HG02571 (cell line): Measurements from ENCODE around the gene FRMD4B.

Experiments
- ATAC-seq: cut with Tn5 transposase; IDR thresholded peaks from one replicate; pipeline ENCODE4 v1.9.1; 2021; ENCODE audit warnings: mild to moderate bottlenecking, moderate library complexity; ENCODE audit not compliant: unreplicated experiment

The FRMD4B gene

DNA sequence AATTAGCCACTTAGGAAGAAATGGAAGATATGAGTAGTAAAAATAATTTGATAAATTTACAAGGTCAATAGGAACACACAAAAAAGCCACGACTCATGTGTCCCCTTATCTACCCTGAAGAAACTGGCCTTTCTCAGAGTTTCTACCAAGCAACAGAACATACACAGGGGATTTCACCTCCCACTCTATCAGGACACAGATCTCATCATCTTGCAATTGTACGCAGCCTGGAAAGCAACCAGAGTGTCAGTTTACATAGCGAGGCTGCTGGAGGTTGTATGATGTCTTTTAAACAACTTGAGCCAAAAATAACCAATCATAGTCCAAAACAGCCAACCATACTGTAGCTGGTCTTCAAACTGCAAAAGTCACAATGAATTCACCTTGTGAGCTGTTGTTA is 243.8 kb downstream of the FRMD4B start:
- no peak for ATAC-seq

DNA sequence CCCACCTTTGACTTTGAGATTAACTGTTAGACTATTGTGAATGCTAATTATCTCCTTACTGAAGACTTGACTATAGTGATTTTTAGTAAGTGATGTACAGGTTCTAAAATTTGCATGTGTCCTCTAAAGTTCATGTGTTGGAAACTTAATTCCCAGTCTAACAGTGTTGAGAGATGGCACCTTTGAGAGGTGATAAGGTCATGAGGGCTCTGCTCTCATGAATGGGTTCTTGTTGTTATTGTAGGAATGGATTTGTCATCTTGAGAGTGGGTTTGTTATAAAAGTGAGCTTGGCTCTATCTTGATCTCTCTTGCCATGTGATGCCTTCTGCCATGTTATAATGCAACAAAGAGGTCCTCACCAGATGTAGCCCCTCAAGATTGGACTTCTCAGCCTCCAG is 244.6 kb downstream of the FRMD4B start:
- no peak for ATAC-seq

DNA sequence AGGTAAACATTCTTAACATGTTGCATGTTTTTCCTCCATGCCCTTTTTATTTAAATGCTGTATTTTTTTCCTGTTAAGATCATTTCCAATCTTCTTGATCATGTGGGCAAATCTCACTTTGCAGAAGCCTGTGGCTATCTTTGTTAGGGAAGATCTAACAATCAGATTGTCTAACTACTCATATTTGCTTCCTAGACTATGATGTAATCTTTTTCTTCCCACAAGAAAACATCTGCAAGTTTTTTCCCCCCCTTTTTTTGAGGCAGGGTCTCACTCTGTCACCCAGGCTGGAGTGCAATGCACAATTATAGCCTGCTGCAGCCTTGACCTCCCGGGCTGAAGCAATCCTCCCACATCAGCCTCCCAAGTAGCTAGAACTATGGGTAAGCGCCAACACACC is 248.5 kb downstream of the FRMD4B start:
- no peak for ATAC-seq

DNA sequence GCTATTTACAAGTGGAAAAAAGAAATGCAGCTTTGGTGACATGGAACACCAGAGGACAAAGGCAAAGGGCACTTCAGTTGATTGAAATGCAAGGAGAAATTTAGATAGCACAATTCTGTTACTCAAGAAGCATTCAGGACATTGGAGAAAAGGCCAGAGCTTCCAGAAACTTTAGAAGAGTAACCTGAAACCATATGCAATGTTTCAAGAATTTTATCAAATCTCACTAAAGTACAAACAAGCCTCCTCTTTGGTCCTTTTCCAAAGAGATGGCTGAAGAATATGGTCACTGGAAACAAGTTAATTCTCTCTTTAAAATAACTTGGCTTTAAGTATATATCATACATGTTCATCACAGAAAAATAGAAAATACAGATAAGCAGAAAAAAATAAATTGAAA is 248.9 kb downstream of the FRMD4B start:
- ATAC-seq, result no peak

DNA sequence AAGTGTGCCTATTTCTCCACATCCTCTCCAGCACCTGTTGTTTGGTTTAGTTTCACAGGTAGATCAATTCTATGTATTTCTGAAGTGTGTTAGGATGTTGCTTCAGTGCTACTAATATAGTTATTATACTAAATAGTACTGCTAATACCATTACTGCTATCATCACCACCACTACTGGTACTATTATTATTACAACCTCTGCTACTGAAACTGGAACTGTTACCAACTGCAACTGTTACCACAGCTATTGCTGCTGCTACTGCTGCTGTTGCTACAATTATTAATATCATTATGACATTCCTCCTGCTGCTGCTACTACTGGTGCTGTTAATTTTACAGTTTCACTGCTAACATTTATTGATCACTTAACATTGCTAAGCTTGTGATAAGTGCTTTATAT is 255.2 kb downstream of the FRMD4B start:
- peak; percentile 90 for ATAC-seq

DNA sequence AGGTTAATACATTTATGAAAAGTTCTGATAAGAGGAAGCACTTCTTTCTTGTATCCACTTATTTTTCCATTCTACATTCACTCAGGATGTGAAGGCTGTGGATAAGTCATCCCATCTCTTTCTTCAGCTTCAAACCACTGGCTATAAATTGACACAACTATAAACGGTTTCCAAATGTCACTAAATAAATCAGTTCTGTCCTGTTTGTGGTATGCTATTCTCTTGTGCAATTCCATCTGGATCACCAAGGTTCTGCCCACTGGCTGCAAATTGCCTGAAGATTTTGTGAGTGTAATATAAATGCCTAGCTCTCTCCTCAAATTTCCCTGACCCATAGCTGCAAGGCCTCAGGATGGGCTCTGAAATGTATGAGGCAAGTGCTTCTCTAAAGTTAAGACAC is 256.4 kb downstream of the FRMD4B start:
- ATAC-seq, result no peak

DNA sequence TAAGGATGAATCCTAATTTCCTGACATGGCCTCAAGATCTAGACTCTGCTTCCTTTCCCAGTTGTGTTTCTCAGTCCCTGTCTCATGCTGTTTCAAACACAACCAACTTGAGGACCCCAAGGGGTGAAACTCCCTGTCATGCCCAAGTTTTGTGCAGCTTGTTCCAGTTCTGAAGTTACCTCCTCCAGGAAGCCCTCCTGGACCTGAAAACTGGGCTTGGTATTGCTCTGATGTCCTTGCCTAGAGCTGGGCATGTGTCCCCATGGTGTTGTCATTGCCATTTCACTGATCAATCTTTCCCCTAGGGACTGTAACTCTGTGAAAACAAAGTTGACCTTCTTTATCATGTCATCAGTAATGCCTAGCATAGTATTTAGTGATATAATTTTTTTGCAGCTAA is 257.4 kb downstream of the FRMD4B start:
- no peak for ATAC-seq

DNA sequence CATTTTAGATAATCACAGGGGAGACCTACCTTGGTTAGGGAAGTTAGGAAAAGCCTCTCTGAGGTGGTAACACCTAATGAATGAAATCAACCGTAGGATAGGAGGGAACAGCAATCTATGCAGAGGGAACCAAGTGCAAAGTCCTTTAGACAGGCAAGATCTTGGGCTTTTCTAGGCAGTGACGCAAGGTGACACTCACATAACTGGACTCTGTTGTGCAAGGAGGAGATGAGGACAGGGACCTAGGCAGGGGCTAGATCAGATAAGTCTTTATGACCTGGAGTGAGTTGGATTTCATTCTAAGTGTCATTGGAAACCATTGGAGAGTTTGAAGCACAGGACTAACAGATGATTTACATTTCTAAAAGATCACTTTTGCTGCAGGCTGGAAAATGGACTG is 258.9 kb downstream of the FRMD4B start:
- no peak for ATAC-seq

DNA sequence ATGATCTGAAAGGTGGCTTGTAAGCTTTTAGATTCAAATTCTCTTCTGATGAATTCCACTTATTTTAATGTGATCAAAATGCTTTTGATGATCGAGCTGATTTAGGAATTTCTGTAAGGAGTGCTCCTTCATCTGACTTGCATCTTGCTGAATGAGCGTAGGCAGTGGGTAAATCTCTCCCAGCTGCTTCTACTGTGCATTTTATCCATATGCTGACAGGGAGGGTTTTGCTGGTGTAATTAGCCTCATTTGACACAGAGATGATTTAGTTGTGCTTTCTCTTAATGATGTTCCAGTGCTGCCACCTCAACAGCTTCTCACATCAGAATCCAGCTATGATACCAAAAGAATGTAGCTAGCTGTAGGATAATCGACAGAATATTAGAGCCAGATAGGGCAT is 259.7 kb downstream of the FRMD4B start:
- no peak for ATAC-seq

DNA sequence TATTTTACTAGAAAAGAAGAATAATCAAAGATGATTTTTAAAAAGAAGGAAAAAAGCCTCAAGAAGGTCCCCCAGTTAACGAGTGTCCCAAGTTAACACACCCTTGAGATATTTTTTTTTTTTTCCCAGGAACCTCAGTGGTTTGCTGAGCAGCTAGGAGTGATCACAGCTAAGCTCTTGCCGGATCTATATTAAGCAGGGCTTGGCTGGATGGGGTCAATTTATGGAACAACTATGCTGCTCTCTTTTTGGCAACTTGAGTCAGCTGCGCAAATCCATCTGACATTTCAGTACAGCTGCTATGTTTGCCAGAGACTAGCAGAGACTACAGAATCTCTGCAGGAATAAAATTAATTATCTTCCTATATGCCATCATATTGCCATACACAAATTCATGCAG is 263.5 kb downstream of the FRMD4B start, which contains the start of gene LMOD3:
LMOD3 (minus strand) TSS at position 193 of the 400 bp plus-strand sequence. CDS start 209 bp downstream, outside the sequence.
- no peak for ATAC-seq

DNA sequence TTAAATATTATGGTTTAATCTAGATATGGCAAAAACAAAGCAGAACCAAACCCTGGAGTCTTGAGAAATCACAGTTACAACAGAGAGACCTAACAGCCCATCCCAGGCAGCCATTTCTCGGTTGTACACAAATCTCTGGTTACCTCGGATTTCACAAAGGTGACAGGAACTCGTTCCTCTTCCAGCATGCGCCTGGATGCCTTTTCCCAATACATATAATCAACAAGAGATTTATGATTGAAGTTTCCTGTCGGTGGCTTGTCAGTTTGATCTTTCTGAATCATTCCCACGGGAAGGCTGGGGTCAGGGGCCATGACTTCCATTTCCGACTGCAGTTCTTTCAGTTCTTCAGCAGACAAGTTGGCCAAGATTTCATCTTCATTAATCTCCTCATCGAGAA is 263.9 kb downstream of the FRMD4B start:
- ATAC-seq, result no peak

DNA sequence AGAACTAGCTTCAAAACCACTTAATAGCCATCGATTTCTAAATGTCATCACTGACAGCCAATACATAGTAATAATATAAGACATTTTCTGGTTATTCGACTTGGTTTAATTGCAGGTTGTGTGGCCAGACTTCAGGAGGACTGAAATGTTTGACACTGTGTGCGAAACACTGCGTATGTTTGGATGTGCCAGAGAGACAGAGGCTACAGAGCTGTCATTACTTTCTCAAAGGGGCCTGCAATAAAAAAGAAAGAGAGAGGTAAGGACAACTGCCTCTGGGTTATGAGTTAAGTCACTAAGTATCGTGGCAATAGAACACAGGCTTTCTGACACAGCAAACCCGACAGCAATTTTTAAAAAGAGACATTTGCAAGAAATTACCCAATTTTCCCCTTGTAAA is 264.4 kb downstream of the FRMD4B start:
- ATAC-seq, result no peak

DNA sequence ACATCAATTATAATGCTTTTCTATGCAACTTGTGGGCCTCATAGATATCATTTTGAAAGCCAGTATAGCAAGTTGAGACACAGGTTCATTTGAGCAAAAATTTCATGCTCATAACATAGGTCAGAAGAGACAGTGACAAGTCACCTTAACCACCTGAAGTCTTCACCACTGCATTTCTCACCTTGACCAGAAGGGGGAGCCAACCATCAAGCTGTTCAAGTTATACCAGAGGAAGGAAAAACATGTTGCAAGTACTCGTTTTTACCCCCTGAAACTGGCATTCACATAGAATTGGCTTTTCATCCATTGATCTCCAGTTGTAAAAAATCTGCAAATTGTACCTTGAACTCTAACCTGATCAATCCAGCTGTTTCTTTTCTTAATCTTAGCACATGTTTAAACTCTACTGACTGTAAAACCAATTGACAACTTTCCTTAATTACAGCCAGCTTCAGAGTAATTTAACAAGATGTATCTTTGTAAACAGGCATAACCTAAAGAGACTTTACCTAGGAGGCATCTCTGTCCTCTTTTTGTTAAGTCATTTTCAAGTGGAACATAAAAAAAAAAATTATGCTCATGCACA is 264.9 kb downstream of the FRMD4B start:
- peak; percentile 68 for ATAC-seq
